ENCODE measurements around the gene USP49.

The USP49 gene

GRCh38 chr6:41878246-41878645 lies 16.9 kb downstream of the USP49 start:
- intact Hi-C loops (cut with micrococcal nuclease), result no loop called here
- Mint-ChIP-seq H3K4me1 (ENCODE audit: low read depth) (no peaks in the 10 kb centered on the region), H3K4me3 (no peak overlapping the region), H3K27me3 (no peaks in the 10 kb centered on the region), H3K27ac (no peak overlapping the region), H3K9me3 (no peaks in the 10 kb centered on the region), H3K36me3 (ENCODE audit: low read depth) (no peaks in the 10 kb centered on the region)

GRCh38 chr6:41877051-41877680 lies 18.0 kb downstream of the USP49 start:
- no peak overlapping the region for H3K4me3 Mint-ChIP-seq
- intact Hi-C loops (cut with micrococcal nuclease), result no loop called here
- H3K4me1 Mint-ChIP-seq (ENCODE audit: low read depth), result no peaks in the 10 kb centered on the region
- peaks cover 6% of the 10 kb centered on the region for H3K9me3 Mint-ChIP-seq
- H3K36me3 Mint-ChIP-seq (ENCODE audit: low read depth), result no peaks in the 10 kb centered on the region
- no peaks in the 10 kb centered on the region for H3K27me3 Mint-ChIP-seq
- no peak overlapping the region for H3K27ac Mint-ChIP-seq

- Mint-ChIP-seq H3K36me3 (ENCODE audit: low read depth) (no peaks in the 10 kb centered on the region), H3K27me3 (no peaks in the 10 kb centered on the region), H3K4me3 (no peak overlapping the region), H3K4me1 (ENCODE audit: low read depth) (peaks cover 8% of the 10 kb centered on the region), H3K9me3 (peaks cover 6% of the 10 kb centered on the region), H3K27ac (no peak overlapping the region)
- intact Hi-C loops (cut with micrococcal nuclease), result no loop called here
These were observed 20.4 kb downstream of the USP49 start for GRCh38 chr6:41874741-41875140.

- Mint-ChIP-seq H3K4me1 (ENCODE audit: low read depth) (peaks cover 8% of the 10 kb centered on the region), H3K4me3 (no peak overlapping the region), H3K27ac (no peak overlapping the region), H3K9me3 (peaks cover 6% of the 10 kb centered on the region), H3K27me3 (no peaks in the 10 kb centered on the region), H3K36me3 (ENCODE audit: low read depth) (no peaks in the 10 kb centered on the region)
- intact Hi-C loops (cut with micrococcal nuclease), result no loop called here
These were observed 23.0 kb downstream of the USP49 start for GRCh38 chr6:41872147-41872546.

GRCh38 chr6:41871691-41872090 lies 23.5 kb downstream of the USP49 start:
- H3K4me3 Mint-ChIP-seq, result no peak overlapping the region
- H3K27ac Mint-ChIP-seq, result no peak overlapping the region

GRCh38 chr6:41859356-41859755 lies 35.8 kb downstream of the USP49 start:
- H3K9me3 Mint-ChIP-seq, result no peaks in the 10 kb centered on the region
- no peak overlapping the region for H3K27ac Mint-ChIP-seq
- H3K4me1 Mint-ChIP-seq (ENCODE audit: low read depth), result no peaks in the 10 kb centered on the region
- no peak overlapping the region for H3K4me3 Mint-ChIP-seq
- intact Hi-C loops (cut with micrococcal nuclease), result no loop called here
- no peaks in the 10 kb centered on the region for H3K36me3 Mint-ChIP-seq (ENCODE audit: low read depth)
- H3K27me3 Mint-ChIP-seq, result no peaks in the 10 kb centered on the region

More at GRCh38 chr6:41871691-41872090, 23.5 kb downstream of the USP49 start:
- intact Hi-C loops (cut with micrococcal nuclease), result no loop called here
- Mint-ChIP-seq H3K9me3 (peaks cover 6% of the 10 kb centered on the region), H3K36me3 (ENCODE audit: low read depth) (no peaks in the 10 kb centered on the region), H3K27me3 (no peaks in the 10 kb centered on the region), H3K4me1 (ENCODE audit: low read depth) (peaks cover 8% of the 10 kb centered on the region)

- Mint-ChIP-seq H3K9me3 (no peaks in the 10 kb centered on the region), H3K4me1 (ENCODE audit: low read depth) (no peaks in the 10 kb centered on the region), H3K27ac (no peak overlapping the region), H3K4me3 (no peak overlapping the region), H3K36me3 (ENCODE audit: low read depth) (no peaks in the 10 kb centered on the region), H3K27me3 (no peaks in the 10 kb centered on the region)
- intact Hi-C loops (cut with micrococcal nuclease), result no loop called here
These were observed 36.5 kb downstream of the USP49 start for GRCh38 chr6:41858703-41859102.

GRCh38 chr6:41850861-41851260 lies 44.3 kb downstream of the USP49 start:
- Mint-ChIP-seq H3K27ac (no peak overlapping the region), H3K27me3 (no peaks in the 10 kb centered on the region), H3K36me3 (ENCODE audit: low read depth) (peaks cover 6% of the 10 kb centered on the region), H3K9me3 (no peaks in the 10 kb centered on the region), H3K4me3 (no peak overlapping the region), H3K4me1 (ENCODE audit: low read depth) (no peaks in the 10 kb centered on the region)
- intact Hi-C loops (cut with micrococcal nuclease), result no loop called here

- no peak overlapping the region for H3K27ac Mint-ChIP-seq
- intact Hi-C loops (cut with micrococcal nuclease), result loop anchor here (1.0 to 10.0 kb wide), 3 partner anchors 52 to 198 kb away; no protein-coding TSS in a partner anchor
- H3K4me3 Mint-ChIP-seq, result no peak overlapping the region
- H3K4me1 Mint-ChIP-seq (ENCODE audit: low read depth), result no peaks in the 10 kb centered on the region
- H3K27me3 Mint-ChIP-seq, result no peaks in the 10 kb centered on the region
- H3K36me3 Mint-ChIP-seq (ENCODE audit: low read depth), result peaks cover 6% of the 10 kb centered on the region
- H3K9me3 Mint-ChIP-seq, result no peaks in the 10 kb centered on the region
These were observed 48.4 kb downstream of the USP49 start for GRCh38 chr6:41846666-41847237.

- intact Hi-C loops (cut with micrococcal nuclease), result loop anchor here (10.0 kb wide), 1 partner anchor 48 kb away; no protein-coding TSS in a partner anchor
- no peaks in the 10 kb centered on the region for H3K36me3 Mint-ChIP-seq (ENCODE audit: low read depth)
- H3K27me3 Mint-ChIP-seq, result no peaks in the 10 kb centered on the region
- peaks cover 4% of the 10 kb centered on the region for H3K4me1 Mint-ChIP-seq (ENCODE audit: low read depth)
- H3K27ac Mint-ChIP-seq, result no peak overlapping the region
- H3K9me3 Mint-ChIP-seq, result no peaks in the 10 kb centered on the region
- no peak overlapping the region for H3K4me3 Mint-ChIP-seq
These were observed 52.0 kb downstream of the USP49 start for GRCh38 chr6:41843178-41843577.

GRCh38 chr6:41840326-41840725 lies 54.8 kb downstream of the USP49 start:
- Mint-ChIP-seq H3K4me3 (no peak overlapping the region), H3K27me3 (no peaks in the 10 kb centered on the region), H3K36me3 (ENCODE audit: low read depth) (no peaks in the 10 kb centered on the region), H3K9me3 (no peaks in the 10 kb centered on the region), H3K27ac (no peak overlapping the region), H3K4me1 (ENCODE audit: low read depth) (peaks cover 4% of the 10 kb centered on the region)
- intact Hi-C loops (cut with micrococcal nuclease), result loop anchor here (10.0 kb wide), 1 partner anchor 46 kb away; no protein-coding TSS in a partner anchor

- H3K27ac Mint-ChIP-seq, result no peak overlapping the region
- H3K27me3 Mint-ChIP-seq, result no peaks in the 10 kb centered on the region
- H3K4me1 Mint-ChIP-seq (ENCODE audit: low read depth), result peaks cover 4% of the 10 kb centered on the region
- intact Hi-C loops (cut with micrococcal nuclease), result no loop called here
- no peak overlapping the region for H3K4me3 Mint-ChIP-seq
- H3K9me3 Mint-ChIP-seq, result no peaks in the 10 kb centered on the region
- no peaks in the 10 kb centered on the region for H3K36me3 Mint-ChIP-seq (ENCODE audit: low read depth)
These were observed 58.5 kb downstream of the USP49 start for GRCh38 chr6:41836660-41837052.

GRCh38 chr6:41836022-41836659 lies 59.0 kb downstream of the USP49 start:
- Mint-ChIP-seq H3K9me3 (no peaks in the 10 kb centered on the region), H3K36me3 (ENCODE audit: low read depth) (no peaks in the 10 kb centered on the region), H3K27ac (no peak overlapping the region), H3K4me3 (no peak overlapping the region), H3K27me3 (no peaks in the 10 kb centered on the region), H3K4me1 (ENCODE audit: low read depth) (peaks cover 4% of the 10 kb centered on the region)
- intact Hi-C loops (cut with micrococcal nuclease), result no loop called here

- no peaks in the 10 kb centered on the region for H3K27me3 Mint-ChIP-seq
- H3K4me1 Mint-ChIP-seq (ENCODE audit: low read depth), result no peaks in the 10 kb centered on the region
- H3K9me3 Mint-ChIP-seq, result no peaks in the 10 kb centered on the region
- no peak overlapping the region for H3K4me3 Mint-ChIP-seq
- intact Hi-C loops (cut with micrococcal nuclease), result no loop called here
- no peak overlapping the region for H3K27ac Mint-ChIP-seq
- H3K36me3 Mint-ChIP-seq (ENCODE audit: low read depth), result no peaks in the 10 kb centered on the region
These were observed 62.9 kb downstream of the USP49 start for GRCh38 chr6:41832263-41832662.
